ENCODE measurements around the gene CLEC16A.
"Not testable (repeated sequence)": the region's sequence is repeated elsewhere in the genome, so short reads cannot be mapped to it uniquely, and the experiment has no call there.

Gene CLEC16A

GRCh38 chr16:10941935-10942351 lies 2.4 kb upstream of the CLEC16A start:
- not testable (repeated sequence) for DNase-seq

GRCh38 chr16:10942352-10943063 lies 1.9 kb upstream of the CLEC16A start, which contains the start of gene DEXI:
TSS of gene DEXI (minus strand) at chr16:10942468. CDS start at chr16:10942005, 463 bp downstream.
- DNase-seq = peak; percentile 94

- no peak for DNase-seq
Measured at GRCh38 chr16:10943064-10943353, 1.4 kb upstream of the CLEC16A start.

- no peak for DNase-seq
Measured at GRCh38 chr16:10945065-10945787, 862 bp downstream of the CLEC16A start.

GRCh38 chr16:10946308-10946707 lies 1.9 kb downstream of the CLEC16A start:
- DNase-seq = no peak

GRCh38 chr16:10947211-10947787 lies 2.9 kb downstream of the CLEC16A start:
- no peak for DNase-seq

- peak; percentile 78 for DNase-seq
Measured at GRCh38 chr16:10949424-10949970, 5.1 kb downstream of the CLEC16A start.

- no peak for DNase-seq
Measured at GRCh38 chr16:10950393-10950792, 6.0 kb downstream of the CLEC16A start.

- DNase-seq = no peak
Measured at GRCh38 chr16:10951026-10951425, 6.7 kb downstream of the CLEC16A start.

- no peak for DNase-seq
Measured at GRCh38 chr16:10954903-10955302, 10.5 kb downstream of the CLEC16A start.

- DNase-seq = no peak
Measured at GRCh38 chr16:10957771-10958482, 13.6 kb downstream of the CLEC16A start.

- no peak for DNase-seq
Measured at GRCh38 chr16:10959161-10959560, 14.8 kb downstream of the CLEC16A start.

GRCh38 chr16:10961231-10961630 lies 16.9 kb downstream of the CLEC16A start:
- DNase-seq = no peak

GRCh38 chr16:10964039-10964890 lies 19.9 kb downstream of the CLEC16A start:
- peak; percentile 74 for DNase-seq

GRCh38 chr16:10964891-10965326 lies 20.5 kb downstream of the CLEC16A start:
- peak; percentile 68 for DNase-seq

- peak; percentile 39 for DNase-seq
Measured at GRCh38 chr16:10965440-10966061, 21.2 kb downstream of the CLEC16A start.

GRCh38 chr16:10966129-10966528 lies 21.8 kb downstream of the CLEC16A start:
- no peak for DNase-seq

- DNase-seq = not testable (repeated sequence)
Measured at GRCh38 chr16:10966559-10966958, 22.2 kb downstream of the CLEC16A start.

GRCh38 chr16:10967986-10968385 lies 23.6 kb downstream of the CLEC16A start:
- DNase-seq = no peak

- no peak for DNase-seq
Measured at GRCh38 chr16:10968498-10968897, 24.1 kb downstream of the CLEC16A start.

GRCh38 chr16:10969615-10970014 lies 25.3 kb downstream of the CLEC16A start:
- DNase-seq = no peak

GRCh38 chr16:10970065-10970464 lies 25.7 kb downstream of the CLEC16A start:
- no peak for DNase-seq

Data from CD4-positive, alpha-beta T cell treated with Interleukin-15 for 1 hour (primary cell).